GM12892 (cell line): ENCODE results near the gene SIK3.
"Not testable (repeated sequence)": the region's sequence is repeated elsewhere in the genome, so short reads cannot be mapped to it uniquely, and the experiment has no call there.

Source experiments
- POLR2A ChIP-seq: IDR thresholded peaks from 2 replicates; pipeline ENCODE4 v1.6.1; 2011; ENCODE audit warnings: low read depth, low read length, control low read depth
- POLR2AphosphoS5 ChIP-seq: IDR thresholded peaks from 2 replicates; pipeline ENCODE4 v1.6.1; 2011; ENCODE audit warnings: low read depth, low read length, control low read depth

DNA sequence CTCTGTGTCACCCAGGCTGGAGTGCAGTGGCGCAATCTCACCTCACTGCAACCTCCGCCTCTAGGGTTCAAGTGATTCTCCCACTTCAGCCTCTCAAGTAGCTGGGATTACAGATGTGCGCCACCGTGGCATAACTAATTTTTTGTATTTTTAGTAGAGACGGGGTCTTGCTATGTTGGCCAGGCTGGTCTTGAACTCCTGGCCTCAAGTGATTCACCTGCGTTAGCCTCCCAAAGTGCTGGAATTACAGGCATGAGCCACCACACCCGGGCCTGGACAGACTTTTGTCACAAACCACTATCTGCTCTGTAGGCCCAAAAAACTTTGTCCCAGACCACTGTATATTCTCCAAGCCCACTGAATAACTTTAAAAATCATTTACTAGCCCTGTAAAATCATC, 74.5 kb downstream of the SIK3 start:
- not testable (repeated sequence) for TF ChIP-seq POLR2A, POLR2AphosphoS5
